A673 (cell line): ENCODE data around the gene TOM1. TPM values are rescaled to one million over a fixed set of nuclear protein-coding genes. Genes with fewer than 3 reads are reported as not detected.

ENCODE experiments used
- BruUV-seq: library from RNA; stranded (reverse); fragments of 400-500 nt; replicated peaks from 2 replicates; lab custom pipeline; 2021; lab: Mats Ljungman, UMichigan
- CTCF ChIA-PET: fragments of 300-600 bp; sonication (Branson Sonifier 250); formaldehyde crosslinking; loops from one replicate; lab custom pipeline; 2022; ENCODE audit warnings: antibody characterized with exemption; lab: Charles Lee
- POLR2A ChIA-PET: fragments of 300-600 bp; sonication (Branson Sonifier 250); formaldehyde crosslinking; loops from one replicate; lab custom pipeline; 2022; ENCODE audit warnings: antibody characterized with exemption; ENCODE audit not compliant: low non-redundant PET; lab: Charles Lee
- DNase-seq: peaks from one replicate; pipeline ENCODE4 v3.0.0-alpha.2; 2015; ENCODE audit warnings: low spot score
- H3K27ac ChIP-seq: fragments of 200-600 bp; sonication (generic); 2 replicates; pipeline ENCODE4 v1.5.1; 2016; ENCODE audit warnings: mixed run types, low read depth, mild to moderate bottlenecking, mixed read lengths, antibody characterized with exemption, low read length; ENCODE audit not compliant: poor library complexity, severe bottlenecking
- H3K27me3 ChIP-seq: fragments of 200-600 bp; sonication (generic); replicated peaks from 2 replicates; pipeline ENCODE4 v1.6.1; 2017; ENCODE audit warnings: mixed run types, low read depth, mild to moderate bottlenecking, mixed read lengths, antibody characterized with exemption, low read length; ENCODE audit not compliant: insufficient read depth, poor library complexity
- H3K36me3 ChIP-seq: fragments of 200-600 bp; sonication (generic); 2 replicates; pipeline ENCODE4 v1.6.1; 2016; ENCODE audit warnings: mixed run types, mild to moderate bottlenecking, mixed read lengths, antibody characterized with exemption, low read length; ENCODE audit not compliant: insufficient read depth, poor library complexity, severe bottlenecking
- H3K4me1 ChIP-seq: fragments of 200-600 bp; sonication (generic); 2 replicates; pipeline ENCODE4 v1.6.1; 2017; ENCODE audit warnings: mixed run types, mild to moderate bottlenecking, mixed read lengths, antibody characterized with exemption, low read length; ENCODE audit not compliant: insufficient read depth, poor library complexity, severe bottlenecking
- H3K4me3 ChIP-seq: fragments of 200-600 bp; sonication (generic); 2 replicates; pipeline ENCODE4 v1.5.1; 2016; ENCODE audit warnings: low read depth, mixed run types, mild to moderate bottlenecking, mixed read lengths, low read length; ENCODE audit not compliant: poor library complexity, severe bottlenecking
- H3K9me3 ChIP-seq: fragments of 200-600 bp; sonication (generic); 2 replicates; pipeline ENCODE4 v1.6.1; 2016; ENCODE audit warnings: mixed run types, low read depth, mild to moderate bottlenecking, mixed read lengths, antibody characterized with exemption, low read length; ENCODE audit not compliant: poor library complexity, severe bottlenecking
- CTCF ChIP-seq: fragments of 300-800, 200-600 bp; sonication (generic); conservative IDR thresholded peaks from 2 replicates; pipeline ENCODE4 v1.5.1; 2017; ENCODE audit warnings: low read depth, mild to moderate bottlenecking, antibody characterized with exemption, low read length, moderate library complexity, mixed read lengths
- EZH2 ChIP-seq: fragments of 200-600 bp; sonication (generic); IDR thresholded peaks from 2 replicates; pipeline ENCODE4 v1.6.1; 2017; ENCODE audit warnings: borderline replicate concordance, low read depth, mild to moderate bottlenecking, mixed read lengths, antibody characterized with exemption, low read length; ENCODE audit not compliant: poor library complexity, severe bottlenecking
- intact Hi-C: fragments of 100-400 bp; cut with micrococcal nuclease; formaldehyde crosslinking; loops from one replicate; pipeline ENCODE4 v1.10.0; 2022; ENCODE audit not compliant: unreplicated experiment
- total RNA-seq: library from RNA; stranded (reverse); gene quantifications from 2 replicates; pipeline ENCODE4 v1.2.3, GENCODE V29; 2021

Gene TOM1
- total RNA-seq, 1 experiment from 2014 or later: 22.8 TPM

GRCh38 chr22:35327690-35328471 is 28.2 kb downstream of the TOM1 start:
- CTCF ChIA-PET: no interaction called here
- no TSS peak for BruUV-seq

GRCh38 chr22:35328472-35328885 is 28.8 kb downstream of the TOM1 start:
- H3K4me1 ChIP-seq: peaks cover 6% of the 10 kb centered on the region
- H3K36me3 ChIP-seq: peaks cover 8% of the 10 kb centered on the region
- DNase-seq: no peak
- intact Hi-C loops: no loop called here
- POLR2A ChIA-PET: no interaction called here
- no peak for TF ChIP-seq EZH2
- TF ChIP-seq CTCF: no peak
- H3K27me3 ChIP-seq: no peaks in the 10 kb centered on the region
- CTCF ChIA-PET: no interaction called here
- BruUV-seq: no TSS peak
- no peak overlapping the region for H3K27ac ChIP-seq
- no peaks in the 10 kb centered on the region for H3K9me3 ChIP-seq
- no peak overlapping the region for H3K4me3 ChIP-seq

More at GRCh38 chr22:35327690-35328471, 28.2 kb downstream of the TOM1 start:
- Histone ChIP-seq H3K4me3 (no peak overlapping the region), H3K9me3 (no peaks in the 10 kb centered on the region), H3K4me1 (peaks cover 6% of the 10 kb centered on the region), H3K36me3 (peaks cover 9% of the 10 kb centered on the region), H3K27ac (no peak overlapping the region), H3K27me3 (no peaks in the 10 kb centered on the region)
- POLR2A ChIA-PET: no interaction called here
- intact Hi-C loops: no loop called here
- TF ChIP-seq CTCF (no peak), EZH2 (no peak)
- no peak for DNase-seq

GRCh38 chr22:35329114-35329847 is 29.6 kb downstream of the TOM1 start:
- Histone ChIP-seq H3K4me1 (peaks cover 6% of the 10 kb centered on the region), H3K4me3 (no peak overlapping the region), H3K27ac (no peak overlapping the region), H3K36me3 (peaks cover 5% of the 10 kb centered on the region), H3K27me3 (no peaks in the 10 kb centered on the region), H3K9me3 (no peaks in the 10 kb centered on the region)
- intact Hi-C loops: no loop called here
- ChIA-PET CTCF (no interaction called here), POLR2A (no interaction called here)
- TF ChIP-seq CTCF: 0 out of 2 replicates have a peak, but pooled peaks have one; percentile 12
- TF ChIP-seq EZH2: no peak
- no peak for DNase-seq
- no TSS peak for BruUV-seq
